AG04449 (cell line): Measurements from ENCODE around the gene SETDB2.

Source experiments
- CTCF ChIA-PET: fragments of 350-600 bp; formaldehyde crosslinking; extraction: SDS; loops from one replicate; lab custom pipeline; 2021; ENCODE audit warnings: antibody characterized with exemption; lab: Yijun Ruan, JAX
- POLR2A ChIA-PET: fragments of 400-600, 350-600 bp; formaldehyde crosslinking; extraction: SDS; loops from one replicate; lab custom pipeline; 2020; ENCODE audit warnings: antibody characterized with exemption, inconsistent platforms; lab: Yijun Ruan, JAX
- DNase-seq: peaks from one replicate; pipeline ENCODE4 v3.0.0-alpha.2; 2010; ENCODE audit warnings: low read depth, low spot score
- H3K4me3 ChIP-seq: 2 replicates; pipeline ENCODE4 v1.5.1; 2011; ENCODE audit warnings: low read depth, mild to moderate bottlenecking, control low read depth, low read length
- CTCF ChIP-seq: IDR thresholded peaks from one replicate; pipeline ENCODE4 v1.5.1; 2011; ENCODE audit warnings: mild to moderate bottlenecking, moderate library complexity, low read length, control low read depth, inconsistent platforms; ENCODE audit not compliant: insufficient read depth; ENCODE audit errors: missing control alignments

Gene SETDB2

GRCh38 chr13:49443704-49444523 is at the start of gene SETDB2, which contains the start of gene CAB39L:
Gene SETDB2, plus strand, starts transcription at chr13:49444274. Its CDS starts 7,620 bp downstream, at chr13:49451894.
Gene CAB39L, minus strand, starts transcription at chr13:49444064. Its CDS starts 61,154 bp downstream, at chr13:49382910.
- peak; percentile 49 for TF ChIP-seq CTCF
- CTCF ChIA-PET = interaction anchor here (0.8 to 7.0 kb wide), 18 partner anchors 8 to 176 kb away, joined by 3 to 46 read pairs (median 4); partner anchors contain the start of gene PHF11

GRCh38 chr13:49395451-49395865 is 48.6 kb upstream of the SETDB2 start:
- DNase-seq = no peak
- H3K4me3 ChIP-seq = no peak overlapping the region
- ChIA-PET CTCF (no interaction called here), POLR2A (no interaction called here)
- TF ChIP-seq CTCF = no peak

More at GRCh38 chr13:49443704-49444523, at the start of gene SETDB2, which contains the start of gene CAB39L:
- peak; percentile 91 for DNase-seq
- H3K4me3 ChIP-seq = peak within 1 kb of the TSS; percentile 88
- POLR2A ChIA-PET = interaction anchor here (0.5 to 1.9 kb wide), 6 partner anchors 9 to 133 kb away, joined by 3 to 9 read pairs (median 4); partner anchors contain the start of gene PHF11

- no peak for DNase-seq
- CTCF ChIA-PET = no interaction called here
- no peak overlapping the region for H3K4me3 ChIP-seq
- POLR2A ChIA-PET = no interaction called here
- no peak for TF ChIP-seq CTCF
Observed at GRCh38 chr13:49395878-49396380, 48.1 kb upstream of the SETDB2 start.

- no peak for DNase-seq
- TF ChIP-seq CTCF = no peak
- ChIA-PET POLR2A (no interaction called here), CTCF (no interaction called here)
- no peak overlapping the region for H3K4me3 ChIP-seq
Observed at GRCh38 chr13:49399801-49400472, 44.1 kb upstream of the SETDB2 start.

- TF ChIP-seq CTCF = no peak
- ChIA-PET CTCF (interaction anchor here (1.3 kb wide), 1 partner anchor 207 kb away, joined by 3 read pairs; no protein-coding TSS in a partner anchor), POLR2A (interaction anchor here (0.7 kb wide), 1 partner anchor 87 kb away, joined by 3 read pairs; no protein-coding TSS in a partner anchor)
- peak; percentile 10 for DNase-seq
- no peak overlapping the region for H3K4me3 ChIP-seq
Observed at GRCh38 chr13:49400755-49401659, 43.1 kb upstream of the SETDB2 start.
